Glutamatergic neuron (in vitro differentiated cells): ENCODE measurements around the gene KCNH5. TPM values are rescaled to one million over a fixed set of nuclear protein-coding genes. Genes with fewer than 3 reads are reported as not detected.

ENCODE experiments used
- DNase-seq: peaks from one replicate; pipeline ENCODE4 v3.0.0; 2022
- H3K27ac Mint-ChIP-seq: one replicate; pipeline ENCODE4 v1.8.0; 2020; ENCODE audit warnings: mild to moderate bottlenecking, mixed read lengths, inconsistent platforms; ENCODE audit not compliant: unreplicated experiment
- H3K27me3 Mint-ChIP-seq: one replicate; pipeline ENCODE4 v1.8.0; 2020; ENCODE audit warnings: mild to moderate bottlenecking, moderate library complexity, mixed read lengths, inconsistent platforms; ENCODE audit not compliant: unreplicated experiment
- H3K36me3 Mint-ChIP-seq: one replicate; pipeline ENCODE4 v1.8.0; 2020; ENCODE audit warnings: mild to moderate bottlenecking, mixed read lengths, inconsistent platforms; ENCODE audit not compliant: unreplicated experiment
- H3K4me1 Mint-ChIP-seq: one replicate; pipeline ENCODE4 v1.8.0; 2020; ENCODE audit warnings: mild to moderate bottlenecking, low read depth, mixed read lengths, inconsistent platforms; ENCODE audit not compliant: unreplicated experiment
- H3K4me3 Mint-ChIP-seq: one replicate; pipeline ENCODE4 v1.8.0; 2020; ENCODE audit warnings: mild to moderate bottlenecking, mixed read lengths, inconsistent platforms; ENCODE audit not compliant: unreplicated experiment
- H3K9me3 Mint-ChIP-seq: one replicate; pipeline ENCODE4 v1.8.0; 2020; ENCODE audit warnings: mild to moderate bottlenecking, moderate library complexity, mixed read lengths, inconsistent platforms; ENCODE audit not compliant: unreplicated experiment
- CTCF ChIP-seq: fragments of 200-600 bp; sonication (generic); IDR thresholded peaks from one replicate; pipeline ENCODE4 v1.5.0; 2021; ENCODE audit not compliant: partially characterized antibody, unreplicated experiment
- total RNA-seq: library from RNA; stranded (reverse); fragmentation: NEBNext Ultra II Directional; extraction: Animal tissue kit (Norgen Biotek cat#: 25700); gene quantifications from one replicate; pipeline ENCODE4 v1.2.1, GENCODE V29; 2021; ENCODE audit not compliant: unreplicated experiment

The KCNH5 gene
- total RNA-seq, 1 donor from 2014 or later: 0.32 TPM

DNA sequence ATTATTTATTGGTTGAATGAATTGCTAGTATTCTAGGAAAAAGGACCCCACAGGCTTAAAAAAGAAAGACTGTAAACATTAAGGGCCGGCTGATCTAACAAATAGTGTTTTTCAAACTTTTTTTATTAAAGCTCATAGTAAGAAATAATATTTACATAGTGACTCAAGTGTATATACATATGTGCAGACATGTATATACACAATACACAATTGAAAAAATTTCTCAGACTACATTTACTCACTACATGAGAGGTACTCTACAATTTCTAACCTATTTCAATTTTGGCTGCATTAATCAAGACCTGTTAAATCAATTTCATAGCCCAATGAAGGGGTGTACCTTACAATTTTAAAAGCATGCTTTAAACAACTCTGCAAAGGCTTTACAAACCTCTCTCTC lies 17.5 kb downstream of the KCNH5 start:
- no peaks in the 10 kb centered on the region for H3K27me3 Mint-ChIP-seq
- peaks cover 2% of the 10 kb centered on the region for H3K9me3 Mint-ChIP-seq
- no peak for DNase-seq
- no peaks in the 10 kb centered on the region for H3K36me3 Mint-ChIP-seq
- no peaks in the 10 kb centered on the region for H3K4me1 Mint-ChIP-seq
- no peak overlapping the region for H3K4me3 Mint-ChIP-seq
- H3K27ac Mint-ChIP-seq: no peak overlapping the region
- TF ChIP-seq CTCF: no peak

- Mint-ChIP-seq H3K9me3 (peaks cover 2% of the 10 kb centered on the region), H3K27me3 (no peaks in the 10 kb centered on the region), H3K36me3 (no peaks in the 10 kb centered on the region), H3K4me1 (no peaks in the 10 kb centered on the region), H3K27ac (no peak overlapping the region), H3K4me3 (no peak overlapping the region)
- no peak for TF ChIP-seq CTCF
- DNase-seq: no peak
Observed at GRCh38 chr14:63026491-63026890, 18.8 kb downstream of the KCNH5 start.

DNA sequence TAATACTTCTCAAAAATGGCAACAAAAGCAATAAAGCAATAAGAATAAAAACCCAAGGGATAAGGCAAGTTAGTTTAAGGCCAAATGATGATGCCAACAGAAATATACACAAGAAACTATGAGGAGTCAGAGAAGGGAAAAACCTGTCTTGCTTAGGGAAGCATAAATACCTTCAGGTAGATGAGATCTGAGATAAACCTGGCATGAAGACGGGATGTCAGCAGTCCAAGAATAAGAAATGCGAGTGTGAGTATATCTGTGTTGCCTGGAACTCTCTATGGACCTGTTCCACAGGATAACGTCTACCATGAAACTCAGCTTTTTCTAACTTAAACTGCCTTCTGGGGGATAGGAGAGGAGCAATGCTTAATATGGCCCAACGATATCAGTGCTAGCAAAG lies 30.6 kb downstream of the KCNH5 start:
- H3K9me3 Mint-ChIP-seq: no peaks in the 10 kb centered on the region
- no peaks in the 10 kb centered on the region for H3K36me3 Mint-ChIP-seq
- TF ChIP-seq CTCF: no peak
- H3K4me3 Mint-ChIP-seq: no peak overlapping the region
- H3K27ac Mint-ChIP-seq: no peak overlapping the region
- DNase-seq: no peak
- no peaks in the 10 kb centered on the region for H3K27me3 Mint-ChIP-seq
- H3K4me1 Mint-ChIP-seq: no peaks in the 10 kb centered on the region

- no peak for DNase-seq
- no peak for TF ChIP-seq CTCF
- H3K4me1 Mint-ChIP-seq: no peaks in the 10 kb centered on the region
- no peak overlapping the region for H3K4me3 Mint-ChIP-seq
- H3K27me3 Mint-ChIP-seq: no peaks in the 10 kb centered on the region
- no peak overlapping the region for H3K27ac Mint-ChIP-seq
- H3K9me3 Mint-ChIP-seq: no peaks in the 10 kb centered on the region
- no peaks in the 10 kb centered on the region for H3K36me3 Mint-ChIP-seq
Observed at GRCh38 chr14:63012171-63012570, 33.1 kb downstream of the KCNH5 start.

GRCh38 chr14:63011623-63012022 lies 33.6 kb downstream of the KCNH5 start:
- H3K27me3 Mint-ChIP-seq: no peaks in the 10 kb centered on the region
- no peaks in the 10 kb centered on the region for H3K9me3 Mint-ChIP-seq
- DNase-seq: no peak
- no peak overlapping the region for H3K27ac Mint-ChIP-seq
- no peak for TF ChIP-seq CTCF
- H3K4me3 Mint-ChIP-seq: no peak overlapping the region
- no peaks in the 10 kb centered on the region for H3K36me3 Mint-ChIP-seq
- H3K4me1 Mint-ChIP-seq: no peaks in the 10 kb centered on the region
